ENCODE data around the gene ISX. TPM values are rescaled to one million over a fixed set of nuclear protein-coding genes. Genes with fewer than 3 reads are reported as not detected.

Gene ISX
- total and polyA plus RNA-seq, 2 donors = 0.02 TPM; not detected in 1

DNA sequence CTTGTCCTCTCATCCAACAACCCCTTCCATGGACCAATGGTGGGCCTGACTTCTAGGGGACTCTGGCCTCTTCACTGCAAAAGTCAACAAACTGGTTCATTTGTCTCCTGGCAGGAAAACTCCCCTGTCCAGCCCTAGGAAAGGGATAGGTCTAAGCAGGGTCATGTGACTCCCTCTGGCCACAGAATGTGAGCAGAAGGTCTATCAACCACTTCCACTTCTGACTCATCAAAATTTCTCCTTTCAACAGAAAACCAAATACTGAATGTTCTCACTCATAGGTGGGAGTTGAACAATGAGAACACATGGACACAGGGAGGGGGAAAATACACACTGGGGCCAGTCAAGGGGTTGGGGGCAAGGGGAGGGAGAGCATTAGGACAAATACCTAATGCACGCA is 1.3 kb upstream of the ISX start:
- DNase-seq (ENCODE audit: low read depth in 6 of 9, low spot score in 9 of 9) = no peak
- Histone ChIP-seq H3K27me3 (ENCODE audit: control insufficient read depth in 2 of 2, insufficient read depth in 1 of 2, low read length in 1 of 2) (no peaks in the 10 kb centered on the region), H3K27ac (ENCODE audit: low read depth in 1 of 2, low read length in 1 of 2) (no peak overlapping the region), H3K36me3 (ENCODE audit: control insufficient read depth in 2 of 2, insufficient read depth in 2 of 2, low read length in 1 of 2) (no peaks in the 10 kb centered on the region), H3K4me3 (ENCODE audit: low read length in 2 of 2) (no peak overlapping the region), H3K4me1 (ENCODE audit: control insufficient read depth in 2 of 2, insufficient read depth in 2 of 2, low read length in 2 of 2) (no peaks in the 10 kb centered on the region), H3K9me3 (ENCODE audit: control insufficient read depth in 2 of 2, insufficient read depth in 1 of 2, low read length in 1 of 2) (no peaks in the 10 kb centered on the region)
- whole genome bisulfite sequencing = 98% methylated on average over 1 of the region's 1 CpG

DNA sequence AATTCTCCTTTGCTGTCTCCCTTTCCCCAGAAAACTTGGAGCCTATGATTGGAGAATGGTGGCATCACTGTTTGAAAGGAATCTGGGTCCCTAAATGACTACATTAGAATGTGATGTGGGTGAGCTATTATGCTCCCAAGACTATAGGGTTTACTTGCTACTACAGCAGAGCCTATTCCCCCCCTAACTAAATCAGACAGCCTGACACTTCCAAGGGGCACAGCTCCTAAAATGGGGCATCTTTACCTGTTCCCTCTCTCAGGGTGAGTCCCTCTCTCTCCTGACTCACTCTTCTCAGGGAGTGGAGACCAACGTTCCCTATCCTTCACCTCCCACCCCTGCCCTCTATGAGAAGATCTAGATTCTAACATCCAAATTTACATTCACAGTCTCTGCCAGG is 775 bp upstream of the ISX start:
- Histone ChIP-seq H3K4me1 (ENCODE audit: control insufficient read depth in 2 of 2, insufficient read depth in 2 of 2, low read length in 2 of 2) (no peaks in the 10 kb centered on the region), H3K4me3 (ENCODE audit: low read length in 2 of 2) (no peak overlapping the region), H3K27ac (ENCODE audit: low read depth in 1 of 2, low read length in 1 of 2) (no peak overlapping the region), H3K9me3 (ENCODE audit: control insufficient read depth in 2 of 2, insufficient read depth in 1 of 2, low read length in 1 of 2) (no peaks in the 10 kb centered on the region), H3K27me3 (ENCODE audit: control insufficient read depth in 2 of 2, insufficient read depth in 1 of 2, low read length in 1 of 2) (no peaks in the 10 kb centered on the region), H3K36me3 (ENCODE audit: control insufficient read depth in 2 of 2, insufficient read depth in 2 of 2, low read length in 1 of 2) (no peaks in the 10 kb centered on the region)
- 65% methylated on average over 1 of the region's 1 CpG for WGBS
- DNase-seq (ENCODE audit: low read depth in 6 of 9, low spot score in 9 of 9) = no peak

DNA sequence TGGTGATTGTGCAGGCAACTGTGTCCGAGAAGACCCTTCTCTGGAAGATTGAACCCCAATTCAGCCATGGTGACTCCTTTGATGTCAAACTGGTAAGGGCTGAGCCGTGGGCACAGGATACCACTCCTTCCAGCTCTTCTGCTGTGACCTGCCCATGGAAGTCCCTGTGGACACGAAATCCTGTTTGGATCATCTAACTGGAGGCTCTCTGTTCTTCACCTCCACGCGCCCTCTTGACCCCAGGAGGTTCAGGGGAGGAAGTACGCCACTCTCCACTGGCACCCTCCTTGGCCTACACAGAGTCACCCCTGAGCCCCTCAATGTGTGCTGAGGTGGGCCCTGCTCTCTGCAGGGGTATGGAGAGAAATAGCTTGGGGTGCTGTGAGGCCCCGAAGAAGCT is 810 bp downstream of the ISX start:
- Histone ChIP-seq H3K9me3 (ENCODE audit: control insufficient read depth in 2 of 2, insufficient read depth in 1 of 2, low read length in 1 of 2) (no peaks in the 10 kb centered on the region), H3K4me3 (ENCODE audit: low read length in 2 of 2) (no peak overlapping the region), H3K27me3 (ENCODE audit: control insufficient read depth in 2 of 2, insufficient read depth in 1 of 2, low read length in 1 of 2) (no peaks in the 10 kb centered on the region), H3K4me1 (ENCODE audit: control insufficient read depth in 2 of 2, insufficient read depth in 2 of 2, low read length in 2 of 2) (no peaks in the 10 kb centered on the region), H3K36me3 (ENCODE audit: control insufficient read depth in 2 of 2, insufficient read depth in 2 of 2, low read length in 1 of 2) (no peaks in the 10 kb centered on the region), H3K27ac (ENCODE audit: low read depth in 1 of 2, low read length in 1 of 2) (no peak overlapping the region)
- no peak for DNase-seq (ENCODE audit: low read depth in 6 of 9, low spot score in 9 of 9)
- 95% methylated on average over 7 of the region's 7 CpGs for WGBS

DNA sequence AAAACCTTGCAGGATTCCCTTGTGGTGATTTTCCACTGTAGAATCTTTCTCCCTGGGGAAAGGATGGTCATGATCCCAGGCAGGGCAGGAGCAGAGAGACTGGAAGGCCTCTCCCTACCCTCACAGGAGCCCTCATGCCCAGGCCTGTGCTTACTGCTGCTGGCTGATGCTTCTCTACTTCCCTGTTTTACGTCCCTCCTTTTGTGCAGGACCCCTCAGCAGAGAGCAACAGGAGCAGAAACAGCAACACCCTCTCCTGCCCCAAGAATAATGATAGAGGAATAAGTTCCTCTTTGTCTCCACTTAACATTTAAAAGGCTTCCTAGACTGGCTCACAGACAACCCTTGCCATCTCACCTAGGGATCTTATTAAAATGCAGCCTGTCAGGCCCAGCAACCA is 3.6 kb downstream of the ISX start:
- Histone ChIP-seq H3K36me3 (ENCODE audit: control insufficient read depth in 2 of 2, insufficient read depth in 2 of 2, low read length in 1 of 2) (no peaks in the 10 kb centered on the region), H3K9me3 (ENCODE audit: control insufficient read depth in 2 of 2, insufficient read depth in 1 of 2, low read length in 1 of 2) (no peaks in the 10 kb centered on the region), H3K4me3 (ENCODE audit: low read length in 2 of 2) (no peak overlapping the region), H3K27ac (ENCODE audit: low read depth in 1 of 2, low read length in 1 of 2) (no peak overlapping the region), H3K27me3 (ENCODE audit: control insufficient read depth in 2 of 2, insufficient read depth in 1 of 2, low read length in 1 of 2) (no peaks in the 10 kb centered on the region), H3K4me1 (ENCODE audit: control insufficient read depth in 2 of 2, insufficient read depth in 2 of 2, low read length in 2 of 2) (no peaks in the 10 kb centered on the region)
- WGBS = 30% methylated on average over 1 of the region's 1 CpG
- DNase-seq (ENCODE audit: low read depth in 6 of 9, low spot score in 9 of 9) = no peak

DNA sequence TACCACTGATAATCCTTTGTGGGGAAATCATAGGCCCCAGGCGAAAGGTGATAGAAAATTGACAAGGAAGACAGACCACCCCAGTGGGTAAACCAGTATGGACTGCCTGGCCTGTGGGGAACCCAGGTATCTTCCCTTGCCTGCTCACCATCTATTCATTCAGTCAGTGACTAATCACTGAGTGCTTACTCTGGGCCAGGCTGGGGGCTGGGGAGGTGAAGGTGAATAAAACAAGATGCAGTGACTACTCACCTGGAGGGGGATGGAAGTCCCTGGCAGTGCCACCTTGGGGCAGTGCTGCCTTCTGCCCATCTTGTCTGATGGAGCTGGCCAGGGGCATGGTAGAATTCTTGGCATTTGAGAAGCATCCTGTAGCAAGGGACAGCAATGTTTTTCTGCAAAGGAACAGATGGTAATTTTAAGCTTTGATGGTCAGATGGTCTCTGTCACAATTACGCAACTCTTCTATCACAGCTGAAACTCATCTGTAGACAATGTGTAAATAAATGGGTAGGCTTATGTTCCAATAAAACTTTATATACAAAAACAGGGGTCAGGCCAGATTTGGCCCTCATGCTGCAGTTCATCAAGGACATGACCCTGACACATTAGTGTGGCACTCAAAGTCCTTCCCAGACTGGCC is 4.6 kb downstream of the ISX start:
- H3K27me3 ChIP-seq (ENCODE audit: control insufficient read depth in 2 of 2, insufficient read depth in 1 of 2, low read length in 1 of 2) = no peaks in the 10 kb centered on the region
- no peak for DNase-seq (ENCODE audit: low read depth in 6 of 9, low spot score in 9 of 9)
- H3K4me1 ChIP-seq (ENCODE audit: control insufficient read depth in 2 of 2, insufficient read depth in 2 of 2, low read length in 2 of 2) = no peaks in the 10 kb centered on the region
- WGBS = 97% methylated on average over 2 of the region's 2 CpGs
- no peak overlapping the region for H3K27ac ChIP-seq (ENCODE audit: low read depth in 1 of 2, low read length in 1 of 2)
- H3K36me3 ChIP-seq (ENCODE audit: control insufficient read depth in 2 of 2, insufficient read depth in 2 of 2, low read length in 1 of 2) = no peaks in the 10 kb centered on the region
- no peak overlapping the region for H3K4me3 ChIP-seq (ENCODE audit: low read length in 2 of 2)
- H3K9me3 ChIP-seq (ENCODE audit: control insufficient read depth in 2 of 2, insufficient read depth in 1 of 2, low read length in 1 of 2) = no peaks in the 10 kb centered on the region

DNA sequence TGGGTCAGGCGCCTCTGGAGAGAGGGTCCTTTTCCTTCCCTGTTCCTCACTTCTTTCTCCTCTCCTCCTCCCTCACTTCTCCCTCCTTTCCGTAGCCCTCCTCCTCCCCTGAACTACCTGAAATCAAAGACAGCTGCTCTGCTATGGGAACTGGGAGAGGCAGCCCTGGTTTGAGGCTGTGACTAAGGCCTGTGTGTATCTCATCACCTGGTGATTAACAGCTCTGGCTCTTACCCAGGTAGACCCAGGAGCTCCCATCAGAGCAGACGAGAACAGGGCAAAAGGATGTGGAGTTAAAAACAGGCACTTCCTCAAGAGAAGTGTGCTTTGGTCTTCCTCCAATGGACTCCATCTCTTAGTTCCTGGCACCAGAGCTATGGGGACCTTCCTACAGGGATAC is 5.8 kb downstream of the ISX start:
- Histone ChIP-seq H3K27me3 (ENCODE audit: control insufficient read depth in 2 of 2, insufficient read depth in 1 of 2, low read length in 1 of 2) (no peaks in the 10 kb centered on the region), H3K4me3 (ENCODE audit: low read length in 2 of 2) (no peak overlapping the region), H3K9me3 (ENCODE audit: control insufficient read depth in 2 of 2, insufficient read depth in 1 of 2, low read length in 1 of 2) (no peaks in the 10 kb centered on the region), H3K27ac (ENCODE audit: low read depth in 1 of 2, low read length in 1 of 2) (no peak overlapping the region), H3K4me1 (ENCODE audit: control insufficient read depth in 2 of 2, insufficient read depth in 2 of 2, low read length in 2 of 2) (no peaks in the 10 kb centered on the region), H3K36me3 (ENCODE audit: control insufficient read depth in 2 of 2, insufficient read depth in 2 of 2, low read length in 1 of 2) (no peaks in the 10 kb centered on the region)
- WGBS = 70% methylated on average over 3 of the region's 3 CpGs
- no peak for DNase-seq (ENCODE audit: low read depth in 6 of 9, low spot score in 9 of 9)

DNA sequence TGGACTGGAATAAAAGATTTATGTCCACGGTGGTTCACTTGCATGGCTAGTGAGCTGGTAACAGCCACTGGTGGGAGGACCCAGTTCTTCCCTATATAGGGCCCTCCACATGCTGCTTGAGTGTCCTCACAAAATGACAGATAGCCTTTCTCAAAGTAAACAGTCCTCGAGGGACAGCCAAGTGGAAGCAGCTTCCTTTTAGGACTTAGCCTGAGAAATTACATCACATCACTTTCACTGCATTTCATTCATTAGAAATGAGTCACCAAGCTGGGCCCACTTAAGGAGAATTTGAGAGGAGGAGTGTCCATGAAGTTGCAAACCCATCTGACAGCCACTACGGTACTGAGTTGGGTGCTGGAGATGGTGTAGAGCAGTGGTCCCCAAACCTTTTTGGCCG is 7.0 kb downstream of the ISX start:
- WGBS = 90% methylated on average over 4 of the region's 4 CpGs
- no peak for DNase-seq (ENCODE audit: low read depth in 6 of 9, low spot score in 9 of 9)
- H3K36me3 ChIP-seq (ENCODE audit: control insufficient read depth in 2 of 2, insufficient read depth in 2 of 2, low read length in 1 of 2) = no peaks in the 10 kb centered on the region
- no peaks in the 10 kb centered on the region for H3K9me3 ChIP-seq (ENCODE audit: control insufficient read depth in 2 of 2, insufficient read depth in 1 of 2, low read length in 1 of 2)
- no peak overlapping the region for H3K4me3 ChIP-seq (ENCODE audit: low read length in 2 of 2)
- no peak overlapping the region for H3K27ac ChIP-seq (ENCODE audit: low read depth in 1 of 2, low read length in 1 of 2)
- no peaks in the 10 kb centered on the region for H3K27me3 ChIP-seq (ENCODE audit: control insufficient read depth in 2 of 2, insufficient read depth in 1 of 2, low read length in 1 of 2)
- no peaks in the 10 kb centered on the region for H3K4me1 ChIP-seq (ENCODE audit: control insufficient read depth in 2 of 2, insufficient read depth in 2 of 2, low read length in 2 of 2)

DNA sequence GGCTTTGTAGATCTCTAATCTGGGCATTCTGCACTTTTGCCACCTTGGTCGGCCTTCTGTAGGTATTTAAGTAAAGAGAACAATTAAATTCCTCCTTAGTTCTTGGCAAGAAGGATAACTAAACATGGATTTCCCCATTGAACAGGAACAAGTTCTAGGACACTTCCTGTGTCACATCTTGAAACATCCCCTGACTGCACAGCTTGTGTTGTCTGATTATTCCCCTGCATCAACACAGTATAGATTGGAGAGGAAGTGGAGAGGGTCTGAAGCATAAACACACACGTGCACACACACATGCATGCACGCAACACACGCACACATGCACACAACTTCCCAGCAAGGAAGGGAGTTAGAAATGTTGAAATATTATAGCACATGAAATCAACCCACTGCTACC is 8.6 kb downstream of the ISX start:
- no peak overlapping the region for H3K27ac ChIP-seq (ENCODE audit: low read depth in 1 of 2, low read length in 1 of 2)
- DNase-seq (ENCODE audit: low read depth in 6 of 9, low spot score in 9 of 9) = no peak
- H3K27me3 ChIP-seq (ENCODE audit: control insufficient read depth in 2 of 2, insufficient read depth in 1 of 2, low read length in 1 of 2) = no peaks in the 10 kb centered on the region
- H3K9me3 ChIP-seq (ENCODE audit: control insufficient read depth in 2 of 2, insufficient read depth in 1 of 2, low read length in 1 of 2) = no peaks in the 10 kb centered on the region
- no peaks in the 10 kb centered on the region for H3K4me1 ChIP-seq (ENCODE audit: control insufficient read depth in 2 of 2, insufficient read depth in 2 of 2, low read length in 2 of 2)
- H3K36me3 ChIP-seq (ENCODE audit: control insufficient read depth in 2 of 2, insufficient read depth in 2 of 2, low read length in 1 of 2) = no peaks in the 10 kb centered on the region
- WGBS = 77% methylated on average over 4 of the region's 4 CpGs
- no peak overlapping the region for H3K4me3 ChIP-seq (ENCODE audit: low read length in 2 of 2)

DNA sequence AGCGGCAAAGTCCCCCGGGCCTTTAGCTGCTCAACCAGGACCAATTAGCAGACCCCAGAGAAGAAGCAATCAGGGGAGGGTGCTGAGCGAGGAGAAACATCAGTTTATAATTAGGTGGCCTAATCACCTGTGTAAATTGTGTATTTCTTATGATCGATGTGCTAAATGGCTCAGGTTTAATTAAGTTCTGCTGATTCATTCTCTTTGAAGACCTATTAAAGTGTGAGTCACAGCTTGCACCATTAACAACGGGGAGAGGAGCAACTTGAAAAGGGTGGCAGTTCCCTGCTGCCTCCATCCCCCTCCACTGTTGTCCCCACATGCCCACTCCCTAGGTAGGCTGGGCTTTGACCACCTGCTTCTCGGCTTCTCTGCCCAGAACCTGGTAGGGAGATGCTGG is 10.7 kb downstream of the ISX start:
- 87% methylated on average over 6 of the region's 6 CpGs for WGBS
- no peaks in the 10 kb centered on the region for H3K27me3 ChIP-seq (ENCODE audit: control insufficient read depth in 2 of 2, insufficient read depth in 1 of 2, low read length in 1 of 2)
- no peak for DNase-seq (ENCODE audit: low read depth in 6 of 9, low spot score in 9 of 9)
- H3K4me1 ChIP-seq (ENCODE audit: control insufficient read depth in 2 of 2, insufficient read depth in 2 of 2, low read length in 2 of 2) = no peaks in the 10 kb centered on the region
- H3K9me3 ChIP-seq (ENCODE audit: control insufficient read depth in 2 of 2, insufficient read depth in 1 of 2, low read length in 1 of 2) = no peaks in the 10 kb centered on the region
- H3K4me3 ChIP-seq (ENCODE audit: low read length in 2 of 2) = no peak overlapping the region
- H3K27ac ChIP-seq (ENCODE audit: low read depth in 1 of 2, low read length in 1 of 2) = no peak overlapping the region
- H3K36me3 ChIP-seq (ENCODE audit: control insufficient read depth in 2 of 2, insufficient read depth in 2 of 2, low read length in 1 of 2) = no peaks in the 10 kb centered on the region

DNA sequence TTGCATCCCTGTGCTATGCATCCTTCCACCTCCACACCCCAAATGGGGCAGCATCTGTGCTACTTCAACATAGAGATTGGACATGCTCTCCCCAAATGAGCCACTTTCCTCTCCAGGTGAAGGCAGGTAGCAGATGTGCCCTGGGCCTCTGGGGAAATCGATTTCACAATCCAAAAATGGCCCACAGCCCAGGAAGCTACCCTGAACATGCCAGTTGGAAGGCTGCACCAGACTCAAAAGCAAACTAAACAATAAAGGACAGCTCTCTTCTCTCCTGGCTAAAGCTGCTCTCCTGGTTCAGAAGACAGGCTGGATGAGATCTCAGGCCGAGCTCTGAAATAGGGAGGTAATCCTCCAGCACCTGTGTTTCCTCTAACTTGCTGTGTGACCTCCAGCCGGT is 19.7 kb downstream of the ISX start:
- Histone ChIP-seq H3K36me3 (ENCODE audit: control insufficient read depth in 2 of 2, insufficient read depth in 2 of 2, low read length in 1 of 2) (no peaks in the 10 kb centered on the region), H3K4me3 (ENCODE audit: low read length in 2 of 2) (no peak overlapping the region), H3K27ac (ENCODE audit: low read depth in 1 of 2, low read length in 1 of 2) (no peak overlapping the region), H3K9me3 (ENCODE audit: control insufficient read depth in 2 of 2, insufficient read depth in 1 of 2, low read length in 1 of 2) (no peaks in the 10 kb centered on the region), H3K27me3 (ENCODE audit: control insufficient read depth in 2 of 2, insufficient read depth in 1 of 2, low read length in 1 of 2) (no peaks in the 10 kb centered on the region), H3K4me1 (ENCODE audit: control insufficient read depth in 2 of 2, insufficient read depth in 2 of 2, low read length in 2 of 2) (no peaks in the 10 kb centered on the region)
- 85% methylated on average over 3 of the region's 3 CpGs for WGBS
- DNase-seq (ENCODE audit: low read depth in 6 of 9, low spot score in 9 of 9) = no peak

Data from thymus (tissue), 11 donors.